SW480 (cell line): ENCODE measurements around the gene GRIK4.
"Not testable (repeated sequence)": the region's sequence is repeated elsewhere in the genome, so short reads cannot be mapped to it uniquely, and the experiment has no call there.

ENCODE experiments used
- DNase-seq: peaks from one replicate; pipeline ENCODE4 v3.0.0-alpha.2; 2016; ENCODE audit warnings: low spot score

GRIK4 gene

DNA sequence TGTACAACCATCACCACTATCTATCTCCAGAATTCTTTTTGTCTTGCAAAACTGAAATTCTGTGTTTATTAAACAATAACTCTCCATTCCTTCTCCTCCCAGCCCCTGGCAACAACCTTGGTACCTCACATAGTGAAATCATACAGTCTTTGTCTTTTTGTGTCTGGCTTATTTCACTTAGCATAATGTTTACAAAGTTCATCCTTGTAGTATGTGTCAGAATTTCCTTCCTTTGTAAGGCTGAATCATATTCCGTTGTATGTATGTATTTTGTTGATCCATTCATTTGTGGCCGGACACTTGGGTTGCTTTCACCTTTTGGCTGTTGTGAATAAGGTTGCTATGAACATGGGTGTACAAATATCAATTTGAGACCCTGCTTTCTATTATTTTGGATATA lies 268.7 kb downstream of the GRIK4 start:
- DNase-seq, result no peak

DNA sequence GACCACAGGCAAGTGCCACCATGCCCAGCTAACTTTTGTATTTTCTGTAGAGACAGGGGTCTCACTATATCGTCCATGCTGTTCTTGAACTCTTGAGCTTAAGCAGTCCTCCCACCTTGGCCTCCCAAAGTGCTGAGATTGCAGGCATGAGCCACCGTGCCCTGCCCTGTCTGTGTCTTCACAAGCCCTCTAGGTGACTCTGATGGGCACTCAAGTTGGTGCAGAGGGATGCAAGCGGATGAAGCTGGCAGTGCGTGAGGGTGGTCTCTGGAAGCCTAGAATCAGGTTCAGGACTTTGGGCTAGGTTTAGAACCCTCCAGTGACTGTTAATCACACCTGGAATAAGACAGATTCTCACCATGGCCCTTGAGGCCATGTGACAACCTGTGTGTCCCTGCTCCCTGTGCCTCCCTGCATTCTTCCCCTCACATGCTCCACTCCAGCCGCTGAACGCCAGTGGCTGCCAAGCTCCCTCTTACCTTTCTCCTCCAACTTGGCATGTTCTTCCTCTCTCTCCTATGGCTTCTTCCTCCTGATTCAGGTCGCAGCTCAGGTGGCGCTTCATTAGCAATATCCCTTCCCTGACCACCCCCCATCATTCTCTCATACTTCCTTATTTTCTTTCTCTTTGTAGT lies 270.1 kb downstream of the GRIK4 start:
- no peak for DNase-seq

DNA sequence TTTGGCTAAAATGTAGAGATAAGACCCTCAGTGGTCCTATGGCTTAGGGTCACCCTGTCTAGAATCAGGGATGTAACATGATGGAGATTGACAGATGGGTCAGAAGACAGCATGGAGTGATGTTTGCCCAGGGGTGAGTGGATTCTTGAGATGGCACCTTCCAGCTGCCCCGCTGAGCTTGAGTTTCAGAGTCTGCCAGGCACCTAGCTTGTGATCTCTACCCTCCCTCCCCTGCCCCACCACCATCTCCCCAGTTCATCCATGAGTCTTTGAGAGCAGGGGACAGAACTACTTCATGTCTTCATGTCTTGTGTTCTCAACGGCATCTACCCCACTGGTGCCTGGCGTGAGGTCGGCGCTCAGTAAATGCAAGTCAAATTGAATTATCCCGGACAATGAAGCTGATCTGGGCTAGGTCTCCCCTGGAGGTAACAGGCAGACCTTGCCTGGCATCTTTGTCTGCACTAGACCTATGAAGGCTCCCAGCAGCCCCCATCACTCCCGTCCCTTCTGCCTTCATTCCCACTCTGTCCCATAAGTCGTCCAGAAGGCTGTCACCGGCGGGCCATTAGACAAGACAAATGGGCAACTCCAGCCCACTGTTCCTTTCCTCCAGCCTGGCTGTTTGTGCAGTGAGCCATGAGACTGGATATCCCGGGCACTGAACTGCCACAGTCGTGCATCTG lies 273.2 kb downstream of the GRIK4 start:
- DNase-seq, result no peak

DNA sequence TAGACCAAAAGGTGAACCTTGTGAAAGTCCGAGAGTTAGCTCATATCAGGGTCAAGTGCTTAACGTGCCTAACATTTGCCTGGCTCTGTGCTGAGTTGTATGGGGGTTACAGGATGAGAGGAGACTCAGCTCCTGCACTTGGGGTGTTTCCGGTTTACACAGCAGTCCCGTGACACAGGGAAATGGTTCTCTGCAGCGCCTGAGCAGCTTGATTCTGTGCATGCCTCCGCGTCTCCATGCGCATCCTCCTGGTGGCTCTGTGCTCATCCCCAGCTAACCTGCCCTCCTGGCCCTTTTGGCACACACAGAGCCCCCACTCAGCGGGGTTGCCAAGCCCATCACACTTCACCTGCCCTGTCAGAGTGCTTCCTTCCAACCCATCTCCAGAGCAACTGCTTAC lies 274.0 kb downstream of the GRIK4 start:
- DNase-seq, result no peak

DNA sequence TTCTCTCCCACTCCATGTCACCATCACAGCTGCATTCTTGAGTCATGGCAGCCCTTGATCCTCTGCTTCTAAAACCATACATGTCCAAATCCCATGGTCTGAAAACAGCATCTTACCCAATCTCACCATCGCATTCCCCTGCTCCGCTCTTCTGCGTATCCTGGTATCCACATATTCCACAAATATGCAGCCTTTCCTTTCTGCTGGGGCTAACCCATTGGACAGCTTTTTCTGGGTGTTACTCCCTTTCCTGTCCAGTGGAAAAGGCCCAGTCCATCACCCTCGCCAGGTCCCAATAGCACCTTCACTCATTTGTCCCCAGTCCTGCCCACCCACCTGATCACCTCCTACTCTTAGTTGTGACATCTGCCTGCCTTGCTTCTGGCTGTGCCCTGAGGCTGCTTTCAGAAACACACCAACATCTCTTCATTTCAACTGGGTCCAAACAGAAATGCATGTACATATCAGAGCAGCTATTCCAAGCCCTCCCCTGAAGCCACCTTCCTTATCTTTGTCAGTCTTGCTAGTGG lies 274.7 kb downstream of the GRIK4 start:
- DNase-seq, result no peak

DNA sequence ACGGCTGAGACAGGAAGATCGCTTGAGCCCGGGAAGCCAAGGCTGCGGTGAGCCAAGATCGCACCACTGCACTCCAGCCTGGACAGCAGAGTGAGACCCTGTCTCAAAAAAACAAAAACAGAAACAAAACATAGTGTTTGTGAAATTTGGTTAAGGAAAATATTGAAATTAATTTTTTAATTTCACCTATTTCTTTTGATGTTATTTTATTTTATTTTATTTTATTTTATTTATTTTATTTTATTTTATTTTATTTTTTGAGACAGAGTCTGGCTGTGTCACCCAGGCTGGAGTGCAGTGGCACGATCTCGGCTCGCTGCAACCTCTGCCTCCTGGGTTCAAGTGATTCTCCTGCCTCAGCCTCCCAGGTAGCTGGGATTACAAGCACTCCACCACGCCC lies 275.7 kb downstream of the GRIK4 start:
- not testable (repeated sequence) for DNase-seq

DNA sequence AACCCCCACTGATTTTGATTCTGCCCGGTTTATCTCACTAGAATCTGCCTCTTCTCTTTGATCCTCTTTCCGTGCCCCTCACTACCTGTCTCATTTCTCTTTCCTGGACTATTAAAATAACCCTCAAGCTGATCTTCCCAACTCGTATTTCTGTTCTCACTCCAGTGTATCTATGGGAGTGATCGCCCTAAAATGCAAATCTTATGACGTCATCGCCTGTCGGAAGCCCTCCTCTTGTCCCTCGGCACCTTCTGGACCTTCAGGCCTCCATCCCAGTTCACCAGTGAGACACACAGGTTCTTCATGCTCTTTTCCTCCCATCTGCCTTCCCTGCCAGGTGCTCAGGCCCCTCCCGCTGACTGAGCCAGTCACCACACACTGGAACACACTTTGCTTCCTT lies 277.8 kb downstream of the GRIK4 start:
- no peak for DNase-seq

DNA sequence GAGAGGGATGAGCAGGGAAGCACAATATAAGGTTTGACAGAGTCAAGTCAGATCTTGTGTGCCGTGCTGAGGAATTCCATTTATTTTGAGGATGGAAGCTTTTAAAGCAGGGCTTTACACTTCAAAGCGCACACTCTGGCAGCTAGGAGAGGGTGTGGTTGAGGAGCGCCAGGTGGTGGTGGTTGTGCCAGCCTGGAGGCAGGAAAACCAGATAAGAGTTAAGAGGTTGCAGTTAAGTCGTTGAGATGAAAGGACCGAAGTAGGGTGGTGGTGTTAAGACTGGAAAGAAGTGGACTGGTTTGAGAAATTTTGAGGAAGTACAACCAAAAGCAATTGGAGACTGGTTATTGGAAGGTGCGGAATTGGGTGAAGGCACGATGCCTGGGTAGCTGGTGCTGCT lies 280.8 kb downstream of the GRIK4 start:
- DNase-seq, result peak; percentile 67

DNA sequence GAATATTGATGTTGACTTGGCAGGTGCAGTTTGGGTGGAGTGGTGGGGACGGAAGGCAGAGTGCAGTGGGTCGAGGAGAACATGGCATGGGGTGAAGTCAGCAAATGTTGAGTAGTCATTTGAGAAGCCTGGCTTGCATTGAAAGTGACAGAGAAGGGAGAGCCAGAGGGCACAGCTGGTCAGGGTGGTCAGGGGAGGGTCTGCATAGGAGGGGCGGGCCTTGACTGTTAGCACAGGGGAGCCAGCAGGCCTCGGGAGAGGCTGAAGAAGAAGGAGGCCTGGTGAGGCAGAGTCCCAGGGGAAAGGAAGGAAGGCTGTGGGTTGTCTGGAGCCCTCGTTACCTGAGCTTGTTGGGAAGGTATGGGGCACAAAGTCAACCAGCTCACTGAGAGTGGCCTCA lies 281.6 kb downstream of the GRIK4 start:
- DNase-seq, result no peak

DNA sequence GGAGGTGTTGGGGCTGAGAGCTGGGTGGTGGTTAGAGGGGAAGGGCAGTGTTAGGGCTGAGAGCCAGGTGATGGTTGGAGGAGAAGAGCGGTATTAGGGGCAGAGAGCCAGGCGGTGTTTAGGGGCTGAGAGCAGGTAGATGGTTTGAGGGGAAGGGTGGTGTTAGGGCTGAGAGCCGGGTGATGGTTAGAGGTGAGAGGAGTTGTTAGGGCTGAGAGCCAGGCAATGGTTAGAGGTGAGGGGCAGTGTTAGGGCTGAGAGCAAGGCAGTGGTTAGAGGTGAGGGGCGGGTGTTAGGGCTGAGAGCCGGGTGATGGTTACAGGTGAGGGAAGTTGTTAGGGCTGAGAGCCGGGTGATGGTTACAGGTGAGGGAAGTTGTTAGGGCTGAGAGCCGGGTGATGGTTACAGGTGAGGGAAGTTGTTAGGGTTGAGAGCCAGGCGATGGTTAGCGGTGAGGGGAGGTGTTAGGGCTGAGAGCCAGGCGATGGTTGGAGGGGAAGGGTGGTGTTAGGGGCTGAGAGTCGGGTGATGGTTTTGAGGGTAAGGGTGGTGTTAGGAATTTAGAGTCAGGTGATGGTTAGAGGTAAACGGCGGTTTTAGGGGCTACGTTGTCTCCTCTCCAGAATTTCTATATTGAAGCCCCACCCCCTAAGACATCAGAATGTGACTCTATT lies 282.4 kb downstream of the GRIK4 start:
- no peak for DNase-seq

DNA sequence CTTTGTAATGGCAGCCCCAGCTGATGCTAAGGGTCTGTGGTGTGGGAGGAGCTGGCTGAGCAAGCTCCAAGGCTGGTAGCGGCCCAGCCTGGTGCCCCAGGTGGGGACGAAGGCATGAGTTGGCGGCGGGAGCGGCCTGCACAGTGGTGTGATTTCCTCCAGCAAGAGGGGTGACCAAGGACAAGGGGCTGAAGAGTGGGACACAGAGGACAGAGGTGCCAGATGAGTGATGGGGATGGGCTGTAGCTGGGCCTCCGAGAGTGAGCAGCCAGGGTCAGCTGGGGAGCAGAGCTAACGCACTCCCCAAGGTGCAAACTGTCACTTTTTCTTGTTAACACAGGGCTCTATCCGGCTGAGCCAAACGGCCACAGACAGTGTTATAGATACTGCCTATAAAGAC lies 283.2 kb downstream of the GRIK4 start:
- no peak for DNase-seq

DNA sequence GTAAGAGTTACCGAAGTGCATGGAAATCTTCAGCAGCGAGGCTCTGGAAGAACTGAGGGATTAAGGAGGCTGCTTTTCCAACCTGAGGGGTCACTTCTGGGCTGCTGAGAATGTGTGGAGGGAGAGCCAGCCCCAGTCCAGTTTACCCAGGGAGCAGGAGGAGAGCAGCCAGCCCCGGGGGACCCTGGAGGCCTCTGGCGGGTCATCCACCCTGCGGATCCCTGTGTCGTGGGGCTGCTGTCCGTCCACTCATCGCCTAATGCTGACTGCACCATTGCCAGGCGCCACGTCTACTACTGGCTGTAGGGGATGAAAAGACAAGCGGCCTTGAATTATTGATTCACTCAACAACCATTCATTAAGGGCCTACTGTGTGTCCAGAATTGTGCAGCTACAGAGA lies 283.6 kb downstream of the GRIK4 start:
- no peak for DNase-seq

DNA sequence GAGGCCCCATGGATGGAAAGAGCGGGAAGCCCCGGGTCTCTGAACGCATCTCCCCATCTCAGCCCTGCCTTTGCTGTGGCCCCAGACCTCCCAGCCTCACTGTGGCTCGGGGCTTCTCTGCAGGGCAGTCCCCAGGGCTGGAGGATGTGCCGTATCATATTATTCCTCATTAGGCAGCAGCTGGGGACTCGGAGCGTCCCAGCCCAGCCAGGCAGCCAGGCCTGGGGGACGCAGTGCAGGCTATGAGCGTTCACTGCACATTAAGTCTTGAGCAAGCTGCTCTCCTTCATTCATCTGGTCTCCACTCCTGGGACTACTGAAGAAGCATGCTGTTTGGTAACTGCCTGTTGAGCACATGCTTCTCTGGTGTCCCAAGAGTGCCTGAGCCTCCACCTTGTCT lies 285.6 kb downstream of the GRIK4 start:
- DNase-seq, result no peak

DNA sequence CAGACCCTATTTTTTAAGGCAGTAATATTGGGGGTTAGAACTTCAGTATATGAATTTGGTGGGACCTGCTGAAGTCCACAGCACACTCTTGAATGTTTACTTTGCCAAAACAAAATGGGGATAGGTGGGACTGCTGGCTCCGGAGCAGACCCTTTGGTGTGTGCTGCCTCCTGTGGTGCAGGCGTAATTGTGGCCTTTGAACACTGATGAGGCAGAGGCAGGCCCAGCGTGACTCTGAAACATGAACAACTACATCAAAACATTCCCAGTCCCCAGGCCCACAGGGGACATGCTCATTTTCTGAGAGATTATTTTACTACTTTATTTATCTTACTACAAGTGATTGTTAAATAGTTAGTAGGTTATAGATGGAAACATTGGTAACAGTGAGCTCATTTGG lies 287.3 kb downstream of the GRIK4 start:
- no peak for DNase-seq

DNA sequence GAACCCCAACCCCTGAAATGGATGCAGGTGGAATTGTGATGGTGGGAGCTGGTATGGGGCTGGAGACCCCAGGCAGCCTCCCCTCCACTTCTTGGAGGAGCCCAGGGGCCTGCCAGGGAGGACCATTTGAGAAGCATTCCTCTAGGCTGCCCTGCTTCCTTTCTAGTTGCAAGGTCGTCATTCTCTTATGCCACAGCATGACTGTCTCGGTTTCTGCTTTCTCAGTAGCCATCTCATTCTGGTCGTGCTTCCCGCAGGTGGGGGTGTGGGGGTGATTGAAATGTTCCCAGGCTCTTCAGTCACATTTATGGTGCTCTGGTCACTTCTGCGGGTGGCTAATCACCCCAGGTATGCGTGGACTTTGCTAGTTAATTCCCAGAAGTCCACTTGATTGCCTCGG lies 288.7 kb downstream of the GRIK4 start:
- DNase-seq, result peak; percentile 10

DNA sequence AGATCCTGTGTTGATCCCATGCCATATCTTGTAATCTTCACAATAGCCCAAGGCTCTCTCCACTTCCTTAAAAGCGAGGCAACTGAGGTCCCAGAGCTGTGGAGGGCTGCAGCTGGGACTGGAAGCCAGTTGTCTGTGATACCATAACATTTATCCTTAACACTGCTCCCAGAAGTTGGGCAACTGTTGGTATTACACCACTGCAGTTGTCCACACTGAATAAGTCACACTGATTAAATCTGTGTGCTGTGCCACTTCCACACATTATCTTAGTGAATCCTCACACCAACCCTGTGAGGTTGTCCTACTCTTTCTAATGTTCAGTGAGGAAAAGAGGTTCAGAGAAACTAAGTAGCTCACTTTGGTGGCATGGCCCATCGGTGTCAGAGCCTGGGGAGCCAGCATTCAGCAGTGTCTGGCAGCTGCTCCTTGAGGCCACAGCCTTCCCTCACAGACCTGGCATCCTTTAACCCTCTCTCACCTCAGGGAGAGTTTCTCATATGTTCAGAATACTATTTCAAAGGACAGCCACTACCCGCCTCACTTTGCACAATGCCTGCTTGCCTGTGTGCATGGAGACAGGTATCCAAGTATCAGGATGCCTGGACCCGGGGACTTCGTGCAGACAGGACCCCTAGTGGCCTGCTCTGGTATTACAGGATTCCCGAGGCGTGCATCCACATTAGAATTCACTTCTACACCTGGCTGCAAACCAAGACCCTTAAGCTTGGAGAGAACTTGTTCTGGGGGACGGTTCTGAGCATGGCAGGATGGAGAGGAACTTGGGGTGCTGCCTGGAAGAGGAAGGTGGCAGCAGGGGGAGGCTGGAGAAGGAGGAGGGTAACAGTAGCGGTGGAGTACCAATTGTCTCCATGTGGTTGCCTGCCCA lies 290.5 kb downstream of the GRIK4 start:
- DNase-seq, result peak; percentile 68

DNA sequence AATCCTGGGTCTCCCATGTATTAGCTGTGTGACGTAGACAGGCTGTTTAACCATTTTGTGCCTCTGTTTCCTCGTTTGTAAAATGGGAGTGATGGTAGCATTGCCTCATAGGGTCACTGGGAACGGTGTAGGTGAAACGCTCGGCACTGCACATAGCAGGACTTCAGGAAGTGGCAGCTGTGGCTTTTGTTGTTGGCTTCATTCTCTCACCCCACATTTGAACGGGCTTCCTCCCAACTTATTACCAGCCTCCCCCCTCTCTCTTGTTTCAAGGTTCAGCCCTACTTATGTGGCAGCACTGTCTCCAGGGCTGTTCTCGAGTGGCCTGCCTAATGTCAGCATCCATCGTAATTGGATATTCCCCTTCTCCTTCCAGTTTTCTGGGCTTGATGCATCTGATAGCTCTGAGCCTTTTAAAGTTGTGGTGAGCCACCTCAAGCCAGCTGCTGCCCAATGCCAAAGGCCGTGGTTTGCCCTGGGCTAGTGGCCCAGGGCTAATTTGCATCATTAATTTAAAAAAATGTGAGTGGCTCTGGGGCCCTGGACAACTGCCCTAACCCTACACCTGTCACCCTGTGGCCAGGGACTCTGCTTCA lies 294.5 kb downstream of the GRIK4 start:
- DNase-seq, result no peak

DNA sequence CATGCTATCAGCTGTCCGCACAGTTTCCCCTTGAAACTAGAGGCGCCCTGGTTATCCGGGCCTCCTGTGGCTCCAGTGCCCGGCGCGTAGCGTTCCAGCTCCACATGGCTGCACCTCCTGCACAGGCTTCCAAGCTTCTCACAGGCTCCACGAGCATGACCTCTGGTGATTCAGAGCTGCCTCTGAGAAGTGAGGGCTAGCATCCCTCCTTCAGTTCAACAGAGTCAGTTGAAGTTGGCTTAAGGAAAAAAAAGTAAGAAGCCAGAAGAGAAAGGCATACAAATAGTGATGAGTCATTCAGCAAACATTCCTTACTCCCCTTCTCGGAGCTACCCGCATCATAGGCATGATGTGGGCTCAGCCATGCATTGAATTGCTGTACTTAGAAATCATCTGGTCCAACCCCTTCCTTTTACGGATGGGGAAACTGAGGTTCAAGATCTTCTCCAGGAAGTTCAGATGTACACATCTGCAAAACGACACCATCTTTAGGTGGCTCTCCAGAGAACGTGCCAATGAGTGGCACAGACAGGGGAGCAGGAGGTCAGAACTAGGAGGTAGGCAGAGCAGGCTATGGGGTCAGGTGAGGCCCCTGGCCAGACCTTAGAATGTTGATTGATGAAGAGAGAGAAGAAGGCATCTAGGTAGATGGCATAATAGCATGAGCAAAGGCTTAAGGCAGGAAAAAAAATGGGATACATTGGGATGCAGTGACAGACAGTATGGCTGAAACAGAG lies 296.0 kb downstream of the GRIK4 start:
- peak; percentile 74 for DNase-seq

DNA sequence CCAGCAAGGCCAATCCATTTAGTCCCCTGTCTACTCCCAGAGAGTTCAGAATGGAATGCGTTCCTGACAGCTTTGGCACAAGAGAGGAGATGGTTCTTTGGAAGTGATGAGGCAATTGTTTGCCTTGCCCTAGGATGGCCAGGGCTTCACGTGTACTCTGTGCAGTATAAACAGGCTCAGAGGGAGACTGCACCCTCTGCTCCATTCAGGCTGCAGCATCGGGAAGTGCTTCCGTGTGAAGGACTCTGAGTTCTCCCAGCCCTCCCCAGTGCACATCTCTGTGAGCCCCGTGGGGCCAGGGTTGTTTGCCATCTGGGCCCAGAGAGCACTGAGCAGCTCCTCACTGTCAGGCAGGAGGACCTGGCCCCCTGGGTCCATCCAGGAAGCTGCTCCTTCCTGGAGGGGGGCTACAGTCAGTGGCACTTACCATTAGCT lies 297.1 kb downstream of the GRIK4 start:
- no peak for DNase-seq

DNA sequence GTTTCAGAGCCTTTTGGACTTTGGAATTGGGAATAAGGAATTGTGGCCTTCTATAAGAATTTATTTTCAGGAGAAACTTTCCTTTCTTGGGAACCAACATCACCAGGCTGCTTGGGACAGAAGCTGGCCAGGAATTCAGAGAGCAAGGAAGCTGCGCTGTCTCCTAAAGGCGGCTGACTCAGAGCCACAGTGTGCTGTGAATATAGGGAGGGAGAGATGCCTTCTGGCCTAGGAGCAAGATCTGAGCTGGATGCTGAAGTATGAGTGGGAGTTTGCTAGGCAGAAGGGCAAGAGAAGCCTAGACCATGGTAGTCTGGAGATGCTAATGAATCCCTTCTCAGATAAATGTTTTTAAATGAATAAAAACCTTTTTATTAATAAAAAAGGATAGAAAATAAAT lies 298.7 kb downstream of the GRIK4 start:
- no peak for DNase-seq

DNA sequence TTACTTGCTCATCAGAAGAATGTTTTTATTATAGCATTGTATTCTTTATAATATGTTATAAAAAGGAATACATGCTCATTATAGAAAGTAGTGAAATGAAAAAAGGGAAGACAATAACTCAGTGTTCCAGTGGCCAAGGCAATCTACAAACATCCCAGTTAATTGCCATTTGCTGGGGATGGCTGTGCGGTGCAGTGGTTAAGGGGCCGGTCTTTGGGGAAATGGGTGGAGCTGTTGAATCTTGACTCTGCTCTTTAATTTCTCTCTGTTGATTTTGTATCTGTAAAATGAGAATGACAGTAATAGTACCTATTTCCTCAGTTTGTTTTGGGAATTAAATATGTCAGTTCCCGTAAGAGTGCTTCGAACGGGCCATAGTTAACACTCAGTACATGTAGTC lies 299.7 kb downstream of the GRIK4 start:
- no peak for DNase-seq
